ENCODE measurements around the gene JCAD.

DNA sequence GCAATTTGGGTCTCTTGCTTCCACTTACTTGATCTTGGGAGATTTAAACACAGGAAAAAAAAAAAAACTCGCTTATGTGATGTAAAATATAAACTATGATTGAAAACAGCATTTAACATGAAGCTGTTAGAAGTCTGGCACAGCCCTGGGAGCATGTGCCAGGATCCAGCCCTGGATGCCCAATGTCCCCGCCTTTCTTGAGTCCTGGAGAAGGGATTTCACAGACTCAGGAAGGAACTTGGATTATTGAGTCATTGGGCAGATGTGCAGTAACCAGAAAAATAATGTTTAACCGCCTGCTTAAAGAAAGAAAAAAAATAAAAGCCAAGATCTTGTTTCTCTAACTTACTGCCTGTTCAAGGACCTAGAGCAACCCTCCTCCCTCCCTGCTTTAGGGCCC is 3.7 kb upstream of the JCAD start:
- TF ChIP-seq, protein P1, sequence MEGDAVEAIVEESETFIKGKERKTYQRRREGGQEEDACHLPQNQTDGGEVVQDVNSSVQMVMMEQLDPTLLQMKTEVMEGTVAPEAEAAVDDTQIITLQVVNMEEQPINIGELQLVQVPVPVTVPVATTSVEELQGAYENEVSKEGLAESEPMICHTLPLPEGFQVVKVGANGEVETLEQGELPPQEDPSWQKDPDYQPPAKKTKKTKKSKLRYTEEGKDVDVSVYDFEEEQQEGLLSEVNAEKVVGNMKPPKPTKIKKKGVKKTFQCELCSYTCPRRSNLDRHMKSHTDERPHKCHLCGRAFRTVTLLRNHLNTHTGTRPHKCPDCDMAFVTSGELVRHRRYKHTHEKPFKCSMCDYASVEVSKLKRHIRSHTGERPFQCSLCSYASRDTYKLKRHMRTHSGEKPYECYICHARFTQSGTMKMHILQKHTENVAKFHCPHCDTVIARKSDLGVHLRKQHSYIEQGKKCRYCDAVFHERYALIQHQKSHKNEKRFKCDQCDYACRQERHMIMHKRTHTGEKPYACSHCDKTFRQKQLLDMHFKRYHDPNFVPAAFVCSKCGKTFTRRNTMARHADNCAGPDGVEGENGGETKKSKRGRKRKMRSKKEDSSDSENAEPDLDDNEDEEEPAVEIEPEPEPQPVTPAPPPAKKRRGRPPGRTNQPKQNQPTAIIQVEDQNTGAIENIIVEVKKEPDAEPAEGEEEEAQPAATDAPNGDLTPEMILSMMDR (IDR thresholded peaks at IDR 0.05) = no peak
- TF ChIP-seq POLR2AphosphoS5 (IDR thresholded peaks at IDR 0.05; ENCODE audit: low read depth, low read length) (no peak), SIN3A (IDR thresholded peaks at IDR 0.05; ENCODE audit: borderline replicate concordance, insufficient read depth, low read depth, low read length) (no peak)
- TF ChIP-seq, protein P2, sequence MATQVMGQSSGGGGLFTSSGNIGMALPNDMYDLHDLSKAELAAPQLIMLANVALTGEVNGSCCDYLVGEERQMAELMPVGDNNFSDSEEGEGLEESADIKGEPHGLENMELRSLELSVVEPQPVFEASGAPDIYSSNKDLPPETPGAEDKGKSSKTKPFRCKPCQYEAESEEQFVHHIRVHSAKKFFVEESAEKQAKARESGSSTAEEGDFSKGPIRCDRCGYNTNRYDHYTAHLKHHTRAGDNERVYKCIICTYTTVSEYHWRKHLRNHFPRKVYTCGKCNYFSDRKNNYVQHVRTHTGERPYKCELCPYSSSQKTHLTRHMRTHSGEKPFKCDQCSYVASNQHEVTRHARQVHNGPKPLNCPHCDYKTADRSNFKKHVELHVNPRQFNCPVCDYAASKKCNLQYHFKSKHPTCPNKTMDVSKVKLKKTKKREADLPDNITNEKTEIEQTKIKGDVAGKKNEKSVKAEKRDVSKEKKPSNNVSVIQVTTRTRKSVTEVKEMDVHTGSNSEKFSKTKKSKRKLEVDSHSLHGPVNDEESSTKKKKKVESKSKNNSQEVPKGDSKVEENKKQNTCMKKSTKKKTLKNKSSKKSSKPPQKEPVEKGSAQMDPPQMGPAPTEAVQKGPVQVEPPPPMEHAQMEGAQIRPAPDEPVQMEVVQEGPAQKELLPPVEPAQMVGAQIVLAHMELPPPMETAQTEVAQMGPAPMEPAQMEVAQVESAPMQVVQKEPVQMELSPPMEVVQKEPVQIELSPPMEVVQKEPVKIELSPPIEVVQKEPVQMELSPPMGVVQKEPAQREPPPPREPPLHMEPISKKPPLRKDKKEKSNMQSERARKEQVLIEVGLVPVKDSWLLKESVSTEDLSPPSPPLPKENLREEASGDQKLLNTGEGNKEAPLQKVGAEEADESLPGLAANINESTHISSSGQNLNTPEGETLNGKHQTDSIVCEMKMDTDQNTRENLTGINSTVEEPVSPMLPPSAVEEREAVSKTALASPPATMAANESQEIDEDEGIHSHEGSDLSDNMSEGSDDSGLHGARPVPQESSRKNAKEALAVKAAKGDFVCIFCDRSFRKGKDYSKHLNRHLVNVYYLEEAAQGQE (IDR thresholded peaks at IDR 0.05; ENCODE audit: insufficient read depth in 1 of 2, low read depth in 2 of 2, low read length in 1 of 2) = no peak

Measured in Panc1 (cell line).